Trophoblast cell (in vitro differentiated cells and primary cell): Measurements from ENCODE around the gene LPP.
A peak's percentile ranks its signal among the peaks of the same experiment; 100 is the strongest.

Experiments used
- DNase-seq, 2 donors: peaks; one replicate each; pipeline ENCODE4 v3.0.0-alpha.2; 2016
- H2AFZ ChIP-seq: 2 replicates; pipeline ENCODE4 v1.6.1; 2013; ENCODE audit warnings: low read length, moderate library complexity, mild to moderate bottlenecking; ENCODE audit not compliant: insufficient read depth, poor library complexity
- H2AK5ac ChIP-seq: 2 replicates; pipeline ENCODE4 v1.6.1; 2013; ENCODE audit warnings: mild to moderate bottlenecking, low read length
- H2BK120ac ChIP-seq: 2 replicates; pipeline ENCODE4 v1.6.1; 2013; ENCODE audit warnings: low read length, mild to moderate bottlenecking, moderate library complexity; ENCODE audit not compliant: insufficient read depth, poor library complexity
- H2BK12ac ChIP-seq: 2 replicates; pipeline ENCODE4 v1.6.1; 2013; ENCODE audit warnings: mild to moderate bottlenecking, low read length, moderate library complexity
- H2BK5ac ChIP-seq: 2 replicates; pipeline ENCODE4 v1.6.1; 2013; ENCODE audit warnings: low read length, low read depth, moderate library complexity, mild to moderate bottlenecking; ENCODE audit not compliant: poor library complexity
- H3K14ac ChIP-seq: 2 replicates; pipeline ENCODE4 v1.6.1; 2013; ENCODE audit warnings: mild to moderate bottlenecking, low read length
- H3K18ac ChIP-seq: 2 replicates; pipeline ENCODE4 v1.6.1; 2013; ENCODE audit warnings: mild to moderate bottlenecking, low read length
- H3K23ac ChIP-seq: 2 replicates; pipeline ENCODE4 v1.6.1; 2013; ENCODE audit warnings: low read length
- H3K27ac ChIP-seq: 2 replicates; pipeline ENCODE4 v1.5.1; 2013; ENCODE audit warnings: low read depth, mild to moderate bottlenecking, inconsistent platforms, low read length, moderate library complexity
- H3K27me3 ChIP-seq: 2 replicates; pipeline ENCODE4 v1.6.1; 2013; ENCODE audit warnings: inconsistent platforms, mild to moderate bottlenecking, low read length, moderate library complexity; ENCODE audit not compliant: insufficient read depth
- H3K36me3 ChIP-seq, 2 experiments: 1 replicate in 1 of 2; 2 replicates in 1 of 2; pipeline ENCODE4 v1.6.1; 2013; ENCODE audit warnings: low read length in 2 of 2, mild to moderate bottlenecking in 2 of 2, moderate library complexity in 1 of 2; ENCODE audit not compliant: insufficient read depth in 2 of 2, control insufficient read depth in 1 of 2
- H3K4ac ChIP-seq: 2 replicates; pipeline ENCODE4 v1.6.1; 2013; ENCODE audit warnings: low read depth, mild to moderate bottlenecking, low read length, moderate library complexity
- H3K4me1 ChIP-seq, 2 experiments: 1 replicate in 1 of 2; 2 replicates in 1 of 2; pipeline ENCODE4 v1.6.1; 2013; ENCODE audit warnings: low read length in 2 of 2, mild to moderate bottlenecking in 2 of 2, moderate library complexity in 1 of 2; ENCODE audit not compliant: insufficient read depth in 2 of 2, control insufficient read depth in 1 of 2
- H3K4me2 ChIP-seq: 2 replicates; pipeline ENCODE4 v1.6.1; 2013; ENCODE audit warnings: inconsistent platforms, mild to moderate bottlenecking, low read length, moderate library complexity
- H3K4me3 ChIP-seq: 2 replicates; pipeline ENCODE4 v1.5.1; 2013; ENCODE audit warnings: mild to moderate bottlenecking, low read depth, low read length, inconsistent platforms
- H3K79me1 ChIP-seq: one replicate; pipeline ENCODE4 v1.6.1; 2013; ENCODE audit warnings: low read length
- H3K79me2 ChIP-seq: 2 replicates; pipeline ENCODE4 v1.6.1; 2013; ENCODE audit warnings: low read length, mild to moderate bottlenecking; ENCODE audit not compliant: control insufficient read depth, insufficient read depth, poor library complexity
- H3K9ac ChIP-seq: 2 replicates; pipeline ENCODE4 v1.6.1; 2013; ENCODE audit warnings: mild to moderate bottlenecking, low read length
- H3K9me3 ChIP-seq: 2 replicates; pipeline ENCODE4 v1.6.1; 2013; ENCODE audit warnings: low read depth, mild to moderate bottlenecking, control low read depth, inconsistent platforms, low read length; ENCODE audit not compliant: insufficient read depth
- H4K12ac ChIP-seq: 2 replicates; pipeline ENCODE4 v1.6.1; 2013; ENCODE audit warnings: low read depth, mild to moderate bottlenecking, low read length, moderate library complexity
- H4K8ac ChIP-seq: 2 replicates; pipeline ENCODE4 v1.6.1; 2013; ENCODE audit warnings: low read depth, mild to moderate bottlenecking, low read length, moderate library complexity
- H4K91ac ChIP-seq: one replicate; pipeline ENCODE4 v1.6.1; 2013; ENCODE audit warnings: low read depth, mild to moderate bottlenecking, low read length, moderate library complexity
- WGBS: extraction: QIAGEN DNeasy Blood & Tissue Kit; methylation state at CpG from one replicate; pipeline ENCODE4 v1.1.7; 2013; ENCODE audit warnings: missing lambda C conversion rate; ENCODE audit not compliant: insufficient read length, insufficient coverage; ENCODE audit errors: extremely low coverage; 5-methylcytosine and 5-hydroxymethylcytosine counted together

The LPP gene

DNA sequence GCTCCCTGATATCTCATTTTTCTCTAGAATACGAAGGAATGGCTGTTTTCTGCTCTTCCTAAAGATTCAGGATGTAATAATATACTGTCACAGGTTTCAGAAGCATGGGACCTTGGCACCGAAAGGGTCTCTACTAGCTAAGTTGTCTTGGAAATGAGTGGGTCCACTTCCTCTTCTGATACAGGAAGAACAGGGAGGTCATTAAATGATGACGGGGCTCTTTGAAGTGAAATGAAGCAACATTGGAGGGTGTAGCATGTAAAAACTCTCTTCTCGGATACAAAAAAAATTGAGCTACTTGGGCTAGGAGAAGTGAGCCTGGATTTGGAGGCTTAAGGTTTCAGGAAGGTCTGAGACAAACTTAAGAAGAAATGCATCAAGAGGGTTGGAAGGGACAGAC is 668.0 kb downstream of the LPP start:
- Histone ChIP-seq H4K8ac (no peak overlapping the region), H3K4me1 (peaks cover 0 to 4% of the 10 kb centered on the region in 2 experiments), H2BK5ac (no peak overlapping the region), H3K23ac (no peak overlapping the region), H3K4me3 (no peak overlapping the region), H2AFZ (no peak overlapping the region), H2AK5ac (no peak overlapping the region), H3K9ac (no peak overlapping the region), H2BK12ac (no peak overlapping the region), H3K4ac (no peak overlapping the region), H3K18ac (no peak overlapping the region), H3K27me3 (no peaks in the 10 kb centered on the region), H3K27ac (no peak overlapping the region), H3K9me3 (no peaks in the 10 kb centered on the region), H3K36me3 (no peaks in the 10 kb centered on the region), H4K91ac (no peak overlapping the region), H4K12ac (no peak overlapping the region), H3K4me2 (no peak overlapping the region), H3K14ac (no peak overlapping the region), H3K79me1 (no peaks in the 10 kb centered on the region), H2BK120ac (no peak overlapping the region), H3K79me2 (no peaks in the 10 kb centered on the region)
- DNase-seq: peak in 1 of 2 donors; percentile 19
- no CpG with 5 or more reads among the region's 4 CpGs for WGBS

DNA sequence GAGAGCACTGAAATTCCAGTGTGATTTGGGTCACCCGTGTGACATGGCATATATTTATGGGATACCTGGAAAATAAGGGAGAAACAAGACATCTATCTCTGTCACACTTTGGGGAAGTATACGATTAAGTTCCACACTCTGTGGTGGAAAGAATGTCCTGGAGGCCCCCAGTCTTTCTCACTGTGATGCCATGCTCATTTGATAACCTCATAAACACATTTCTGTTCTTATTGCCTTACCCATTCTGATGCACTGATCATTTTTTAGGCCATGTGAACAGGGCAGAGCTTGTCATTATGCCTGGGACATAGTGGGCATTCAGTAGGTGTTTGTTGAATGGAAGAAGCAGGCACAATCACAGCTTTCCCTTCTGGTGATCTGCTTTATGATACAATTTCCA is 668.5 kb downstream of the LPP start:
- Histone ChIP-seq H3K79me1 (no peaks in the 10 kb centered on the region), H3K14ac (no peak overlapping the region), H2AFZ (no peak overlapping the region), H3K36me3 (no peaks in the 10 kb centered on the region), H3K18ac (no peak overlapping the region), H3K79me2 (no peaks in the 10 kb centered on the region), H4K12ac (no peak overlapping the region), H3K4me1 (peaks cover 0 to 3% of the 10 kb centered on the region in 2 experiments), H3K9ac (no peak overlapping the region), H3K4me3 (no peak overlapping the region), H2BK120ac (no peak overlapping the region), H3K4ac (no peak overlapping the region), H3K23ac (no peak overlapping the region), H2BK12ac (no peak overlapping the region), H3K4me2 (no peak overlapping the region), H4K91ac (no peak overlapping the region), H2AK5ac (no peak overlapping the region), H3K27me3 (no peaks in the 10 kb centered on the region), H3K9me3 (no peaks in the 10 kb centered on the region), H3K27ac (no peak overlapping the region), H2BK5ac (no peak overlapping the region), H4K8ac (no peak overlapping the region)
- WGBS: no CpG with 5 or more reads among the region's 2 CpGs
- DNase-seq: no peak

DNA sequence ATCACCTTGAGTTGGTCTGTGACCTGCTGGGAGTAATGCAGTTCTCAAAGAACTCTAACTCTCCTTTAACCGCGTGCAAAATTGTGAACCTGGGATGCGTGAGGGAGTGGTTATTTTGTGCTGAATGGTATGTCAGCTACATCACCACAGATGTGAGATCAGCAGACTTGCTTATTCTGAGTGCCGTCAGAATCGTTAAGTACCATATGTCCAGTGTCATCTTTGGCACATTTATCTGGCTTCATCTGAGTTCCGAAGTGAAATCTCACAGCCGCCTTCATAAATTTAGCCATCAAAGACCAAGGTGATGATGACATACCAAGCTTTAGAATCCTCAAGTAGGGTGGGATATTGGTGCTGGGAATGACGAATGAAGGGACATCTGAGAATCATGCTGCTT is 670.6 kb downstream of the LPP start:
- no CpG with 5 or more reads among the region's 8 CpGs for whole genome bisulfite sequencing
- Histone ChIP-seq H2BK120ac (no peak overlapping the region), H4K91ac (no peak overlapping the region)

DNA sequence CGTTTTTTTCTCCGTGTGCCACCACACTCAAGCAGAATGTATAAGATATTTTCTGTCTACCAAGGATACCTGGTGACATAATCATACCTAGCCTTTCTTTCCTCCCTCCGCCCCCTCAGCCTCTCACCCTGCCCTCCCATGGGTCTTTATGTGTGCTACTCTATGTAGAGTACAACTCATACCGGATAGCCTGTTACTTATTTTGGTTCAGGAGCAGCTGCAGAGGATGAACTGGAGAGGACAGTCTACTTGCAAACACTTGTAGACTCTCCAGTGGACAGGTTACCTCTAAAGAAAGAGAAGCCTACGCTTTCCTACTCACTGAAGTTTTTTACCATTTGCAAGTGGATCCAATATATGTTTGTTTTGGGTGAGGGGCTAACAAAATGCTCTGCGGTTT is 671.9 kb downstream of the LPP start:
- Histone ChIP-seq H4K12ac (no peak overlapping the region), H2BK12ac (no peak overlapping the region), H2AK5ac (no peak overlapping the region), H3K79me2 (no peaks in the 10 kb centered on the region), H3K23ac (no peak overlapping the region), H3K36me3 (no peaks in the 10 kb centered on the region), H3K9ac (no peak overlapping the region), H3K4me1 (no peaks in the 10 kb centered on the region), H3K79me1 (no peaks in the 10 kb centered on the region), H2BK120ac (no peak overlapping the region), H4K91ac (no peak overlapping the region), H4K8ac (no peak overlapping the region), H3K18ac (no peak overlapping the region), H2BK5ac (no peak overlapping the region), H3K14ac (no peak overlapping the region), H3K9me3 (no peaks in the 10 kb centered on the region), H2AFZ (no peak overlapping the region), H3K27me3 (no peaks in the 10 kb centered on the region), H3K4me2 (no peak overlapping the region), H3K4ac (no peak overlapping the region), H3K27ac (no peak overlapping the region), H3K4me3 (no peak overlapping the region)
- no CpG with 5 or more reads among the region's 6 CpGs for WGBS
- DNase-seq: no peak

More for the DNA sequence above, 670.6 kb downstream of the LPP start:
- no peak overlapping the region for H2BK12ac ChIP-seq
- H3K23ac ChIP-seq: no peak overlapping the region
- H3K4me3 ChIP-seq: no peak overlapping the region
- no peak overlapping the region for H3K18ac ChIP-seq
- H3K9me3 ChIP-seq: no peaks in the 10 kb centered on the region
- no peak overlapping the region for H2BK5ac ChIP-seq
- no peak overlapping the region for H3K27ac ChIP-seq
- H3K4ac ChIP-seq: no peak overlapping the region
- H2AFZ ChIP-seq: no peak overlapping the region
- no peak overlapping the region for H4K8ac ChIP-seq
- no peak overlapping the region for H3K9ac ChIP-seq
- H3K27me3 ChIP-seq: no peaks in the 10 kb centered on the region
- no peak overlapping the region for H2AK5ac ChIP-seq
- H3K79me1 ChIP-seq: no peaks in the 10 kb centered on the region
- no peaks in the 10 kb centered on the region for H3K36me3 ChIP-seq
- DNase-seq: no peak
- no peak overlapping the region for H4K12ac ChIP-seq
- H3K14ac ChIP-seq: no peak overlapping the region
- H3K4me2 ChIP-seq: no peak overlapping the region
- H3K4me1 ChIP-seq: no peaks in the 10 kb centered on the region
- no peaks in the 10 kb centered on the region for H3K79me2 ChIP-seq
